NCI-H82 treated with DMSO at 0.1 percent for 48 hours (cell line): Measurements from ENCODE around the gene GFY.
A peak's percentile ranks its signal among the peaks of the same experiment; 100 is the strongest.

ENCODE experiments used
- DNase-seq: peaks from one replicate; lab custom pipeline; 2025; ENCODE audit not compliant: unreplicated experiment; lab: John Stamatoyannopoulos, UW

GFY gene

GRCh38 chr19:49425178-49425577, at the start of gene GFY:
Gene GFY, plus strand, starts transcription at chr19:49425388. Its CDS starts 1,043 bp downstream, at chr19:49426431.
- no peak for DNase-seq

- no peak for DNase-seq
Measured at GRCh38 chr19:49378512-49378911, 46.7 kb upstream of the GFY start.

DNA sequence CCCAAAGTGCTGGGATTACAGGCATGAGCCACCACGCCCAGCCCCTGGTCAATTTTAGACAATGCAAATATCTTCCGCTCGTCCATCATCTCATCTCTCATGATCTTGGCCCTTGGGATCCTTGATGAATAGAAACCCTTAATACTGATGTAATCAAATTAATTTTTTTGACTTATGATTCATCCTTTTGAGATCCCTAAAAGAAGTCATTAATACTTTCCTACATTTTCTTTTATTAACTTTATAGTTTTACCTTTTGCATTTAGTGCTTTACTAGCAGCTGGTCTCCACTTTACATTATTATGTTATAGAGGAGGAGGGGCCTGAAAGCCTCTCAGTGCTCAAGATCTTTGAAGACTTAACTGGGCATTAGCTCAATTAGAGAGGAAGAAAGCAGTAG, 44.8 kb upstream of the GFY start:
- no peak for DNase-seq

- DNase-seq, result no peak
Measured at GRCh38 chr19:49382639-49383038, 42.5 kb upstream of the GFY start.

DNA sequence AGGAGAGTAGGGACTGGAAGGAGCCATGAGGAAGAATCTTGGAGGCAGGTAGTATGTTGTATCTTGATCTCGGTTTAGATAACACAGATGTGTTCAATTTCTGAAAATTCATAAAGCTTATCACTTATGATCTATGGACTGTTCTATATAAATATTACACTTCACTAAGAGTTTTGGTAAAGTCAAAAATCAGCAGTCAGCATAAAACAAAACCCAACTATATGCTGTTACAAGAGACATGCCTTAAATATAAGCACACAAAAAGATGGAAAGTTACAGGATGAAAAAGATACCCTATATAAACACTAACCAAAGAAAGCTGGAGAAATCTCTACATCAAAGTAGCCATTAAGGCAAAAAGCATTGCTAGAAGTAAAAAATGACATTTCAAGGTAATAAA, 41.6 kb upstream of the GFY start:
- no peak for DNase-seq

GRCh38 chr19:49387936-49388372, 37.2 kb upstream of the GFY start, which contains the start of gene KASH5:
Gene KASH5, plus strand, starts transcription at chr19:49388249. Its CDS starts 2,635 bp downstream, at chr19:49390884.
- no peak for DNase-seq

GRCh38 chr19:49389406-49389805, 35.8 kb upstream of the GFY start:
- no peak for DNase-seq

GRCh38 chr19:49390131-49390928, 34.9 kb upstream of the GFY start:
- no peak for DNase-seq

GRCh38 chr19:49390929-49391359, 34.2 kb upstream of the GFY start:
- DNase-seq, result no peak

- peak; percentile 85 for DNase-seq
Measured at GRCh38 chr19:49391581-49392399, 33.4 kb upstream of the GFY start.

DNA sequence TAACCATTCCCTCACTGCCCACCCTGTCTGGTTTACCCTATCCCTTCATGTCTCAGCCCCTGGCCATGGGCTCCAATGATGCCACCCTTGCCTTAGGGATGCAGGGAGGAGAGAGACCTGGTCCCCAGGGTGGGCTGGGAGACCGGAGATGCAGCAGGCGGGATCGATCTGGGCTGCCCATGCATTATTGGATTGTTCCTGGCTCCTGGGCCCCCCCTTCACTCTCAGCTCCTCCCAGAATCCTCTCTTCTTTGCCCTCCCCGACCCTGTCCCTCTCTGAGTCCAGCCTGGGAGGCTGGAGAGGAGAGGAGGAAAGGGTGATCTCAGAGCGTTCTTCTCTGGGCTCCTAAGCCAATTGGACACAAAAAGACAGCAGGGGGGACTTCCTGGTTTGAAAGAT, 31.3 kb upstream of the GFY start:
- DNase-seq, result no peak

GRCh38 chr19:49395581-49396407, 29.4 kb upstream of the GFY start:
- DNase-seq, result peak; percentile 83

GRCh38 chr19:49396738-49397505, 28.3 kb upstream of the GFY start:
- DNase-seq, result no peak

GRCh38 chr19:49398001-49398615, 27.1 kb upstream of the GFY start:
- DNase-seq, result no peak

- no peak for DNase-seq
Measured at GRCh38 chr19:49398931-49399330, 26.3 kb upstream of the GFY start.

DNA sequence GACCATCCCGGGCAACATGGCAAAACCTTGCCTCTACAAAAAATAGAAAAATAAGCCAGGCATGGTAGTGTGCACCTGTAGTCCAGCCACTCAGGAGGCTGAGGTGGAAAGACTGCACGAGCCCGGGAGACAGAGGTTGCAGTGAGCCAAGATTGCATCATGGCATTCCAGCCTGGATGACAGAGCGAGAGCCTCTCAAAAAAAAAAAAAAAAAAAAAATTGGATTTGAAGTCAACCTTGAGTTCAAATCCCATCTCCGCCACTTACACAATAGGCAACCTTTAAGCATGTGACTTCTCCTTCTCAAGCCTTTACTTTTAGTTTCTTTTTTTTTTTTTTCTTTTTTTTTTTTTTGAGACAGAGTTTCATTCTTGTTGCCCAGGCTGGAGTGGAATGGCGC, 25.2 kb upstream of the GFY start:
- no peak for DNase-seq

DNA sequence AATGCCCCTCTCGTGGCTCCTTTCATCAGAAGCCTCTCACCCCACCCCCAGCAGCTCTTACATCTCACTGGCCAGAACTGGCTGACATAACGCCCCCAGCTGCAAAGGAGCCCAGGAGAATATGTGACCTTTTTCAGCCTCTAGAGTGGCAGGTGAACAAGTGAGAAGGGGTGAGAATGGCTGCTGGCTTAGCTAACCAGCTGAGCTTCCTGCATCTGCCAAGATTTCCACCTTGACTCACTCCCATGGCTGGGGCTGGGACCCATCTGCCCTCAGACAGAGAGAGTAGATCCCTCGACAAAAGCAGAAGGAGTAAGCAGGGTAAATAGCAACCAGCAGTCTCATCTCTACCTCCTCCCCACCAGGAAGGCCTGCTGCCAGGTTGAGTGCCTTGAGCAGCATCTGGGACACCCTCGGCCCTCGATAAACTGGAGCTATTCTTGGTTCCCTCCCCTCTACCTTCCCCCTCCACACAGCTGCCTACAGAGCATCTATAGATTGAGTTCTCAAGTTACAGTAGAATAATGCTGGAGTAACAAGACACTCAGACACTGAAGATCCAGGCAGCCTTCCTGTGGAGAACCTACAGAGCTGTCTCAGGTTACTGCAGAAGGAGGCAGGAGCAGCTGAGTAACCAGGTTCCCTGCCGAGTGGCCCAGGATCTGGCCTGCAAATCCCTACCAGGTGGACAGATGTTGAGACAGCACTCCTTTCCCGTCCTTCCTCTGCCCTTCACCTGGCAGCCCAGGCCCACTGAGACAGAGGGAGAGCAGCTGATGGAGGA, 21.6 kb upstream of the GFY start:
- DNase-seq, result peak; percentile 65

DNA sequence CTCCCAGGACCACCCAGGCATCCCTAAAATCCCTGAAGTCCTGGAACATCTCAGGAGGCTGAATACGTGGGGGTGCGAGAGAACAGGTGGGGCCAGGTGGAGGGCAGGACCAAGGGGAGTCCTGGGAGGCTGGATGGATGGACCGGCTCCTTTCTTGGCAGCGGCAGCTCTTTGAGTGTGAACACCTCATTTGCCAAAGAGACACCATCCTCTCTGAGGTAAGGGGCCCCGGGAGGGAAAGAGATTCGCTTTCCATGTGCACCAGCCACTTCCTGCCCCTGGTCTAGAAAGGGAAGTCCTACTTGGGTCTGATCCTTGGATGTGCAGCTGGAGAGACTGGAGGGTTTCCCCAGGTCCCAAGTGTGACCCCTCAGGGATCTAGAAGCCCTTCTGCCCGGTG, 18.1 kb upstream of the GFY start:
- no peak for DNase-seq

DNA sequence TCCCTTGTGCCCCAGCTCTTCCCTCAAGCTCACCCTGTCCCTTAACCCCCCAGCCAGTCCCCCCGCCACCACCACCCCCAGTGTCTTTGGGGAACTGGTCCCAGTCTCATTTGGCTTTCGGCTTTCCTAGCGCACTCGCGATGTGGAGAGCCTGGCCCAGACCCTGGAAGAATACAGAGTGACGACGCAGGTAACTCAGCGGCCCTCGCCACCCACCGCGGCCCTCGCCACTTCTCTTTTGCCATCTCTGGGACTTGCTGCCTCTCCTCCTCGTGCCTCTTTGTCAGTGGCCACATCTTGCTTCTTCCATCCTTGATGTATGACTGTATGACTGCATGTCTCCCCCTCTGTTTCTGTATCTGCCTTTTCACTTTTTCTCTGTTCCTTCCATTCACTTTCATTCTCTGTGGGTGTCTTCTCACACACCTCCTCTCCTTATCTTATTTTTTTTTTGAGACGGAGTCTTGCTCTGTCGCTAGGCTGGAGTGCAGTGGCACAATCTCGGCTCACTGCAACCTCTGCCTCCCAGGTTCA, 17.6 kb upstream of the GFY start:
- DNase-seq, result no peak
